GM21786 (cell line): ENCODE measurements around the gene FOXRED1.

Experiments used
- ATAC-seq: cut with Tn5 transposase; IDR thresholded peaks from one replicate; pipeline ENCODE4 v1.9.1; 2021; ENCODE audit not compliant: unreplicated experiment

FOXRED1 gene

GRCh38 chr11:126310992-126311310 is 42.0 kb downstream of the FOXRED1 start:
- no peak for ATAC-seq

DNA sequence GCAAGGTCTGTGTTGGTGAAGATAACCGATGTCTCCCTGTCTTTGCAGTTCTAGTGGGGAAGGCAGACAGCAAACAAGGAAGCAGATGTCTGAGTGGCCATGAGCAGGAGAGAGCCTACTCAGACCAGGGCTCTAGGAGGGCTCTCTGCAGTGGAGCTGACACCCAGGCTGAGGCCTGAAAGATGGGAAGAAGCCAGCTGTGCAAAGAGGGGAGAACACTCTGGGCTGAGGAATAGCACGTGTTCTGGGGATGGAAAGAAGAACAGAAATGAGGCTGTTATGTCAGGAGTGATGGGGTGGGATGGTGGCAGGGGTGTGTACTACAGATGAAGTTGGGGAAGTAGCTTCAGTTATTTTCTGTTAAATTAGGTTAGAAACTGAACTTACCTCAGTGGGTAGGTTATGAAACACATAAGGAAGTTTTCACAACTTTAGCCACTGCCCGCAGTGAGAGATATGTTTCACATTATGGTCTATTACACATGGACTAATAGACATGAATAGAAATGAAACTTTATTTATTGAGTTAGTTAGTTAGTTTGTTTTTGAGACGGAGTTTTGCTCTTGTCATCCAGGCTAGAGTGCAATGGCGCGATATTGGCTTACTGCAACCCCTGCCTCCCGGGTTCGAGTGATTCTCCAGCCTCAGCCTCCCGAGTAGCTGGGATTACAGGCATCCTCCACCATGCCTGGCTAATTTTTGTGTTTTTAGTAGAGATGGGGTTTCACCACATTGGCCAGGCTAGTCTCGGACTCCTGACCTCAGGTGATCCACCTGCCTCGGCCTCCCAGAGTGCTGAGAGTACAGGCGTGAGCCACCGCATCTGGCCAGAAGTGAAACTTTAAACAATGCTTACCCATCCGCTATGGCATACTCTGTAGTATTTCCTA is 42.7 kb downstream of the FOXRED1 start:
- peak; percentile 75 for ATAC-seq

DNA sequence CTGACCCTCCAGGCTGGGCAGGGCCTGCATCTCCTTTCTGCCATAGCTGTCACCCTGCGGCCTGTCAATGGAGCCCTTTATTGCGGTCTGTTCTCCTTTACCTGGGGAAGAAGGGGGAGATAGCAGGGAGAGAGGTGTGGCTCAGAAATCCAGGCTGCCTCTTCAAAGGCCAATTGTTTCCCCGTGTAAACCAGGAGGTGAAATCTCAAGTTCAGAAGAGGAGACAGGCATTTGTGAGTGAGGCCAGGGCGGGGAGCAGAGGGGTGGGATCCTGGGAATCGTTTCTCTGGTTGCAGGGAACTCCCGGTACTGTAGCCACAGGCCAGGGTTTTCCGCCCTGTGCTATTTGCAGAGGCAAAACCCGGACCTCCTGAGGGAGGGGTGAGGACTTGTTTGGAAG is 44.0 kb downstream of the FOXRED1 start:
- no peak for ATAC-seq

- ATAC-seq = no peak
Observed at GRCh38 chr11:126313826-126314225, 44.9 kb downstream of the FOXRED1 start.

GRCh38 chr11:126317432-126317755 is 48.4 kb downstream of the FOXRED1 start:
- no peak for ATAC-seq

DNA sequence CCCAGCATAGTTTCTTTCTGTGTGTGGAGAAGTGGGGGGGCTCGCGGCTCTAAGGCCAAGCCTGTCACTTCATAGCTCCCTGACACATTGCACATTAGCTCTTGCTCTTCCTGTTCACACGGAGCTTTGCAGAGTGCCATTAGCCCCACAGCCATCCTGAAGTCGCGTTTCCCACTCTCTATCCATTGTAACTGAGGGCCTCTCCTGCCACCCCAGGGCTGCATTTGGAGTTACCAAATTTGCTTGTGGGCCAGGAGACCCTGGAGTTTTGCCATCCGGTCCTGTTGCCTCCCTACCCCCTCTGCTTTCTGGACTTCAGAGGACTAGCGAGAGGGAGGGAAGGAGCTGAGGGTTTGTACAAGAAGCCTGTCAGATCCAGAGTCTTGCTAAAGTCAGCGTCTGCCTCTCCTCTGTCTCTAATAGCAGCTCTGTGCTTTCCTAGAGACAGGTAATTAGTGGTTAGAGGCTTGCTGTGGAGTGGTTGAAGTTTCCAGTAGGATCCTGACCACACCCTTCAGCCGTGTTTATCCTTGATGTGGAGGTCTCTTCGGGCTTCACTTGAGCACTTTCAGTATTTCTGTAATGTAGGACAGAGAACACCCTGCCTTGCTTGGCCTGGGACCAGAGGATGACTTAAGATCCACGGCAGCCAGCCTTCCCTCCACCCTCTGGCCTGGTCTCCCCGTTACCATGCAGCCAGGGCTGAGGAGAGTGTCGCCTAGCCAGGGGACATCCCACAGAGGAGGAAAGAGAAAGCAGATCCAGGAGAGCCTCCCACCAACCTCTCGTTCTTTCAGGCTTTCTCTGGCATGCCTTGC is 49.0 kb downstream of the FOXRED1 start:
- ATAC-seq = peak; percentile 20

DNA sequence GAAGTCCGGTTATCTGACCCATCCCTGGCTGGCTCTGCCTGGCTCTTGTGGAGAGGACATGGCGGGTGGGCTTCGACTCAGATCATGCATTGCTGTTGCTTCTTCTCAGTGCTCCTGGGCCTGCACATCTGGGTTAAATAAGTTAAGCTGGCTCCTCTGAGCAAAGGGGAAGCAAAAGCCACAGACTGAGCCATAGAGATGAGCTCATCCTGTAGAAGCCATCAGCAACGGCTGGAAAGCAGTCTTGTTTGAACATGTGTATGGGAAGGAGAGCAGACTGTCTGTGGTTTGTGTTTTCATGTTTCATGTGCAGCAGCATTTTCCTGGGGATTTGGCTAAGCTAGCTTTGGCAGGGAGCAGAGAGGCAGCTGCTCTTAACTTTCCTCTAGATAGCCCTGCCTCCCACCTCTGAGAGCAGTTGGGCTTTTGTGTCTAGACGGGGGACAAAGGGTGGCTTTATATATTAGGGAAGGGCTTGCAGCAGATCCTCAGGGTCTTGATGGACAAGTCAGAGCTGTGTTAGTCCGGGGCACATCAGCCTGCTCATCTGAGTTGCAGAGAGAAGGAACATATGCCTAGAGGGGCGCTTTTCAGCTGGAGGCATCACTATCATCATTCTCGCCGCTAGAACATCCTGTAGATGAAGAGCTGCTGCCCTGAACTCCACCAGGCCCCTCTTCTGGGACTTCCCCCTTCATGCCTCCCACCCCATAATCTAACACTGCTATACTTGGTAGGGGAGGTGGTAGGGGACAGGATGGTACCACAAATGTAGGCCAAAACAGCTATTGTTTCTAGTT is 49.8 kb downstream of the FOXRED1 start:
- ATAC-seq = peak; percentile 93

GRCh38 chr11:126319374-126319740 is 50.4 kb downstream of the FOXRED1 start:
- ATAC-seq = no peak

DNA sequence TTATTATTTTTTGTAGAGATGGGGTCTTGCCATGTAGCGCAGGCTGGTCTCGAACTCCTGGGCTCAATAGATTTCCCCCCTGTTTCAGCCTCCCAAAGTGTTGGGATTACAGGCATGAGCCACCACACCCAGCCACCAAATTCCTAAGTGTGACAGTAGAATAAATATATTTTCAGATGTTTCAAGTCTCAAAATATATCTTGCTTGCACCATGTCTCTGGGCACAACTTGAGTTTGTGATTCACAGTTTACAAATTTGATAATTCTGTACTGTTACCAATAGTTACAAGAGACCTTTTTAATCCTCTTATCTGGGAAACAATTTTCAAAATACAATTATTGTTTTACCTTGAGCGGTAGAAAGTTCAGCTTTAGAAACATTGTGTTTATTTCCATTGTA is 54.0 kb downstream of the FOXRED1 start:
- ATAC-seq = no peak

- ATAC-seq = no peak
Observed at GRCh38 chr11:126327281-126328000, 58.5 kb downstream of the FOXRED1 start.
